Stimulated activated CD4-positive, alpha-beta T cell treated with anti-CD3 and anti-CD28 coated beads, Interleukin-4, amount 100 ng/mL, for 48 hours (primary cell): Measurements from ENCODE around the gene ZNF79.
"Not testable (repeated sequence)": the region's sequence is repeated elsewhere in the genome, so short reads cannot be mapped to it uniquely, and the experiment has no call there.

Experiments used
- DNase-seq, 2 donors: peaks; one replicate each; pipeline ENCODE4 v3.0.0-alpha.2; 2020; ENCODE audit warnings: low read depth in 2 of 2

Gene ZNF79

DNA sequence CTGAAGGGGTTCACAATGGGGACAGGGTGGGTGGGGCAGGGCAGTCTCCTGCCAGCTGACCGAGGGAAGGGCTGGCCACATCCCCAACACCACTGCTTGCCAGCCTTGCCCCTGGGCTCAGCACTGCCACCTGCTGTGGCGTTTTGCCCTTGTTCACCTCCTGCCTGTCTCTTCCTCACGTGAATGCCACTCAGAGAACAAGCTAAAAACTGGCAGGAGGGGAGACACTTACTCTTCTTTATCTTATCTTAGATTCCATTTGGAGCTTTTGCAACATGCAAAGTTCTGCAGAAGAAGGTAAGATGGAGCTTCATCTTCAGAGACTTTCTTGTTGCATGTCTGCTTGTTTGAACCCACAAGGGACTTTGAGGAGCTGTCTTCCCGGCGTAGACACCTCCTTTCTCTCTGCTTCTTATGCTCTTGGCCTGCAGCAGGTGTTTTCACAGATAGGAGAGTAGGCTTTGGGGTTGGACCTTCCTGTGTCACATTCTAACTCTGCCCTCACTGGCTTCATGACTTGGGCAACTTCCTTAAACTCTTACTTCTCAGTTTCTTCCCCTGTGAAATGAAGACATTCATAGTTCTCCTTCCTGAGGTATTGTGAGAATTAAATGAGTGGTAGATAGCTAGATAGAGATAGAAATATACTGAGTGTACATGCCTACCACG lies 31.3 kb downstream of the ZNF79 start:
- DNase-seq = no peak

DNA sequence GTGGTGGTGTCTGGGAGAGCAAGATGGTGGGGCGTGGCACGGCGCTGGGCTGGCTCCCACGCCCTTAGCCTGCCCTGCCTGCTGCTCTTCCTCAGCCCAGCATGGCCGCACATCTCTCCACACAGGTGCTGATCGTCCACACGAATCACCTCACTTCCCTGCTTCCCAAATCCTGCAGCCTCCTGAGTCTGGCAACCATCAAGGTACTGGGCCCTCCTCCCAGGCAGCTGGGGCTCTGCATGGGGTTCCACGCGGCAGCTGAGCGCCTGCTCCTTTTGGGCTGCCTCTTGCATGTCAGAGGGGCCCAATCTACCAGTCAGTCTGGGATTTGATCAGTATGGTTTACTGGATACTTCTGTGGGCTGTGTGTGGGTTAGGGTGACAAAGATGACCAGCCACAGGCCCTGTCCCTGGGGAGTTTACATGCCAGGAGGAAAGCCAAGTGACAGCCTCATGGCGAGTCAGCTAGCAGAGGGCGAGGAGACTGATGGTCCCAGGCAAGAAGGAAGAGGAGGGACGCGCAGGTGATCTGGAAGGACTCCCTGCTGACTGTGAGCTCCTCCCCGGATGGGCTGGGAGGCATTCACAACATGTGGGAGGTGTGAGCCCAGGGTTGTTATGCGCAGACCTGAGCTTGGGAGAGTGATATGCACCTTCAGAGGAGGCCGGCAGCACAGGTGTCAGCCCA lies 33.2 kb downstream of the ZNF79 start:
- DNase-seq = no peak

DNA sequence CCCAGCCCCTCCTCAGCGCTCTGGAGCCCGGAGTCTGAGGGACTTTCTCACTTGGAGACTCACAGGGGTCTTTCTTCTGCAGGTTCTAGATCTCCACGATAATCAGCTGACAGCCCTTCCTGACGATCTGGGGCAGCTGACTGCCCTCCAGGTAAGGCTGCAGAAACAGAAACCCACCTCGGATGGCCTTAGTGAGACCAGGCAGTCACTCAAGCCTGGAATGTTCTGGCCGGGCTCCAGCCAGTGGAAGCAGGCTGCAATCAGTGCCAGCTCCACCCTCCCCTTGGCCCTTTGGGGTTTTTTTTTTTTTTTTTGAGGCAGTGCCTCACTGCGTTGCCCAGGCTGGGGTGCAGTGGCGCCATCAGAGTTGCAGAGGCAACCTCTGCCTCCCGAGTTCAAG lies 34.7 kb downstream of the ZNF79 start:
- no peak for DNase-seq

DNA sequence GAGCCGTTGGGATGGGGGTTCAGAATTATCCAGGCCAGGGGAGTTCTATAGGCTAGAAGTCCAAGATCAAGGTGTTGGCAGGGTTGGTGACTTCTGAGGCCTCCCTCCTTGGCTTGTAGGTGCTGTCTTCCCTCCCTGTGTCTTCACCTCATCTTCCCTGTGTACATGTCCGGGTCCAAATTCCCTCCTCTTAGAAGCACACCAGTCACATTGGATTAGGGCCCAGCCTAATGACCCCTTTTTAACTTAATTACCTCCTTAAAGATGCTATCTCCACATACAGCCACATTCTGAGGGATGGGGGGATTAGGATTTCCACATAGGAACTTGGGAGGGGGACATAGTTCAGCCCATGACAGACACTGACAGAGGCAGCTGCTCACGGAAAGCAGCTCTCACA lies 39.2 kb downstream of the ZNF79 start:
- no peak for DNase-seq

DNA sequence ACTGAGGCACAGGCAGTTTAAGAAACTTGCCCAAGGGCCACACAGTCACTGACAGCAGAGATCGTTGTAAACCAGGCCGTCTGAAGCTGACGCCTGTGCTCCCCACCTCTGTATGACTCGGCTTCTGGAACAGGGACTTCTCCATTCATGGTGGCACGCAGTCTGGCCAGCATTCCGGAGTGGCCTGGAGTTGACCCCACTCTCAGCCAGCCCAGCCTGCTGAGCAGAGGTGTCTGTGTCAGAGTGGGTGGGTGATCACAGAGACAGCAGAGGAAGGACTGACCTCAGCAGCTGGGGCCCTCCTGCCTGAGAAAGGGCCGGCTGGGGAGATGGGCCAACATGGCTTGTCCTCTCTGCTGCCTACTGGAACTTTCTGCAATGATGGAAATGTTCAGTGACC lies 39.7 kb downstream of the ZNF79 start:
- no peak for DNase-seq

DNA sequence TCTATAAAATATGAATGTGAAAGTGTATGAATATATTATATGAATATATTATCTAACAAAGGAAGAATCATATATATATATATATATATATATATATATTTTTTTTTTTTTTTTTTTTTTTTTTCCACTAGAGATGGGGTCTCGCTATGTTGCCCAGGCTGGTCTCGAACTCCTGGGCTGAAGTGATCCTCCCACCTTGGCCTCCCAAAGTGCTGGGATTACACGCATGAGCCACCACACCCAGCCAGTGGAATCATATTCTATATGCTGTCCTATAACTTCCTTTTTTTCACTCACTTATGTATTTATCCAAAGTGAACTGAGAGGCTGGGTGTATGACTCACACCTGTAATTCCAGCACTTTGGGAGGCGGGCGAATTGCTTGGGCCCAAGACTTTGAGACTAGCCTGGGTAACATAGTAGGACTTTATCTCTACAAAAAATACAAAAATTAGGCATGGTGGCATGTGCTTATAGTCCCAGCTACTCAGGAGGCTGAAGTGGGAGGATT lies 42.3 kb downstream of the ZNF79 start:
- DNase-seq = not testable (repeated sequence)

DNA sequence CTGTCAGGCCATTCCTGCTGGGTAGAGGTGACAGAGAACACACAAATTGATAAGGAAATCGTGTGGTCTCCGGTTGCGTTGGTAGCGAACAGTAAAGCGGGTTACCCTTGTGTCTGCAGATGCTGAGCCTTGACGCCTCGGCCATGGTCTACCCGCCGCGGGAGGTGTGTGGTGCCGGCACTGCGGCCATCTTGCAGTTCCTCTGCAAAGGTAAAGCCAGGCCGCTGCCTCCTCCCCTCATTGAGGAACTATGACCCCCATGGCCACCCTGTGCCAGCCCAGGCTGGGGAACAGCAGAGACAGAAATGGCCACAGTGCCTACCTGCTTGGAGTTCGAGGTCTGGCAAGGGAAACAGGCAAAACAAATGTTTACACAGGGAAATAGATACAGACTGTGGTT lies 43.4 kb downstream of the ZNF79 start:
- no peak for DNase-seq

DNA sequence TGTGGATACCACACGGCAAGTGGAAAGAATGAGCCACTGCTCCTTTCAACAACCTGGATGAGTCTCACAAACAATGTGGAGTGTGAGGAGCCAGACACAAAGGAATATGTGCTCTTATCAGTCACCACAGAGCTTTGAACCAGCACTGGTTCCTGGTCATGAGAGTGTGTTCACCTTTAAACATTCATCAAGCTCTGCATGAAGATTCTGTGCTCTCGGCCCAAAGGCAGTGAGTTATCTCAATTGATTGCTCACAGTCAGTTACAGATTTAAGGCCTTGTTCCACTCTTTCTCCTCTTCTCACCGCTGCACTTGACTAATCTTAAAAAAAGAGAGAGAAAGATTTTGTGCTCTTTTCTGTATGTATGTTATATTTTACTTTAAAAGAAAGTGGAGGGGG lies 46.5 kb downstream of the ZNF79 start:
- DNase-seq = no peak

DNA sequence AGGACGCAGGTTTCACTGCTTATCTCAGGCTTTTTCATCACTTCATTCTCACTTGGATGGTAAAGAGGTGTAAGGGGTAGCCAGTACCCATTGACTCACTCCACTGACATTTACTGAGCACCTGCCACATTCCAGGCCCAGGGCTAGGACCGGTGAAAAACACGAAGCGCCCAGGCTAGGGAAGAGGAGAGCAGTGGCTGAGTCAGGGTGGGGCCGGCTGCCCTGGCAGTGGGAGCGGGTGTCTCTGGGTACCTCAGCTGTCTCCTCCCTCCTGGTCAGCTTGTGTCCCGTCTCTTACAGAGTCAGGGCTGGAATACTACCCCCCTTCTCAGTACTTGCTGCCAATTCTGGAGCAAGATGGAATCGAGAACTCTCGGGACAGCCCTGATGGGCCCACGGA lies 49.3 kb downstream of the ZNF79 start:
- DNase-seq = no peak

DNA sequence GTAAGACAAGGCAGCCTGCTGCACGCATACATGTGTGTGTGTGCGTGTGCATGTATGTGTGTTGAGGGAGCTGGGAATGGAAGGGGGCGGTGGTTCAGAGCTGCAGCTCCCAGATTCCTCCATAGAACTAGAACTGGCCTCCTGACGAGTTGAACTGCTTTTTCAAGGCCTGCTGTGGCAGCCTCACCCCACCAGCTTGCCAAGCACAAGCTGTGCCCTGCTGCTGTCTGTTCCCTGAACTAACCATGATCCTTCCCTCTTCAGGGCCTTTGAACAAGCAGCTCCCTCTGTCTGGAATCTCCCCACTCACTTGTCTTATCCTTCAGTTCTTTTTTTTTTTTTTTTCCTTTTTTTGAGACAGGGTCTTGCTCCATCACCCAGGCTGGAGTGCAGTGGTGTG lies 49.8 kb downstream of the ZNF79 start:
- no peak for DNase-seq

DNA sequence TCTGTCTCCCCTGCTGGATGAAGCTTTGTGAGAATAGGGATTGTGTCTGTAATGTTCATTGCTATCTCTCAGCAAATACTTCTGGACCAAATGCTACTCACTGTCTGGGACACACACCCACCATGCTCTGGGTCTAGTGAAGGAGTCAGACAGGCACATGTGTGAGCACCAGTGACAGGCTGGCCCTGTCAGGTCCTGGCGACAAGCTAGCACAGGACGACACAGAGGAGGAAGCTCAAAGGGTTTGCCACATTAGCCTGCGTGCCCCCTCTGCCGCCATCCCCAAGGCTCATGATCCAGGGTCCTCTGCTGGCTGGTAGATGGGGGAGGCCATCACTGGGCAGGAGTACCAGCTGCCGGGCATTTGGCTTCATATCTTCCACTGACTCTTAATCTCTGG lies 50.4 kb downstream of the ZNF79 start:
- DNase-seq = no peak

DNA sequence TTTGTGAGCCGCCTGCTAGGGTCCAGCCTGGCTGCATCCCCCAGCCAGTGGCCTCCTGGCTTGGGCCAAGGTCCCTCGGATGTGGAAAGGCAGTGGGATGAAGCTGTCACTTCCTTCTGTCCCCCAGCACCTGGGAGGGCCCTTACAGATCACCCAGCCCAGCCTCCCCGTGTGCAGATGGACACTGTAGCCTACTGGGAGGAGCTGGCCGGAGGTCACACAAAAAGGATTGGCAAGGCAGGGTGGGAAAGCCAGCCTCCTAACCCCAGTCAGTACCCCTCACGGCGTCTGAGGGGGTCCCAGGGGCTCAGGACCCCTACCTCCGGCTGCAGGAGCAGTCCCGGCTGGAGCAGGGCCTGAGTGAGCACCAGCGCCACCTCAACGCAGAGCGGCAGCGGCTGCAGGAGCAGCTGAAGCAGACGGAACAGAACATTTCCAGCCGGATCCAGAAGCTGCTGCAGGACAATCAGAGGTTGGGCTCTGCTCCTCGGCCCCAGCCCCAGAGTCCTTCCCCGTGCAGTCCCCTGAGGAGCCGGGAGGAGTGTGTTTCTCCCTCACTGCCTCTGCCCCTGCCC lies 55.4 kb downstream of the ZNF79 start:
- no peak for DNase-seq

DNA sequence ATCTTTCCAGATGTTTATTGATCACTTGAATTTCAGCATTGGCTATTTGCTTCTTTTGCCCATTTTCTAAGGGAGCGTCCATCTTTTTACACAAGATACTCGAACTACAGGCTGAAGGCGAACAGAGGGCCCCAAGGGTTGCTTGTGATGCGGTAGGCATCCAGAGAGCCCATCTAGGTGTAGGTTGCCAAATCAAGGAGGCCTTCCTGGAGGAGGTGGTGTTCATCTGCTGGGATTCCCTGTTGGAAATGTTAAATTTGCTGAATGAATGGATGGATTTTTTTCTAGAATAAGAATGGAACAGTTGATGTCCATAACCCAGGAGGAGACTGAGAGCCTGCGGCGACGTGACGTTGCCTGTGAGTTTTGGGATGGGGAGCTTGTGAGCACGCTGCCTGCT lies 58.5 kb downstream of the ZNF79 start:
- no peak for DNase-seq

DNA sequence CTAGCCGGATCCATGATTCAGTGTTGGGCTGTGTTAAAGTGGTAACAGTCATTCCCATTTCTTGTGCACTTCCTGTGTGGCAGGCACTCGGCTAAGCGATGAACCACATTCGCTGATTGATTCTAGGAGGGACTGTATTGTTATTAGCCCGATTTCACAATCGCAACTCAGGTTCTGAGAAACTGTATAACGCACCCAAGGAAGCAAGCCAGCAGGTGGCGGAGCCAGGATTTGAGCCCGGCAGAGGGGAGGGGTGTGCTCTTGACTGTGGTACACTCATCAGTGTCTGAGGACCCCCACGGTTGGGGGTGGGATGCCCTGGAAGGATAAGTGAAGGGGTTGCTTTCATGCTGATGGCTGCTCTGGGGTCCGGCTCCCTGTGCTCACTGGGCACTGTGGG lies 61.8 kb downstream of the ZNF79 start:
- DNase-seq = no peak

DNA sequence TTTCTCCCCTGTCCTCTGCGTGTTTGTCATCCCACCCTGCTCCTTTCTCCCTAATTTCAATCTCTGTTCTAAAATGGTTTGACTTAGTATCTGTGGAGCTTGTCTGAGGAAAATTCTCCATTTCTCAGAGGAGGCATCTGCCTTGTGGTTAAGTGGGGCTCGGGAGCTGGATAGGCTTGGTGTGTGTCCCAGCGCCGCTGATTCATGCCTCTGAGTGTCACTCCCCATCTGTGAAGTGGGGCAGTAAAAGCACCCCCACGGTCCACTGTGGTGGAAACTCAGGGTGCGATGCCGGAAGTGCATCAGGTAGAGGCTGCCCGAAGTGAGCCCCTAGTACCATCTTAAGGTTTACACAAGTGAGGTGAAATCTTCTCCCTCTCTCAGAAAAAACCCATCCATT lies 64.8 kb downstream of the ZNF79 start:
- no peak for DNase-seq

DNA sequence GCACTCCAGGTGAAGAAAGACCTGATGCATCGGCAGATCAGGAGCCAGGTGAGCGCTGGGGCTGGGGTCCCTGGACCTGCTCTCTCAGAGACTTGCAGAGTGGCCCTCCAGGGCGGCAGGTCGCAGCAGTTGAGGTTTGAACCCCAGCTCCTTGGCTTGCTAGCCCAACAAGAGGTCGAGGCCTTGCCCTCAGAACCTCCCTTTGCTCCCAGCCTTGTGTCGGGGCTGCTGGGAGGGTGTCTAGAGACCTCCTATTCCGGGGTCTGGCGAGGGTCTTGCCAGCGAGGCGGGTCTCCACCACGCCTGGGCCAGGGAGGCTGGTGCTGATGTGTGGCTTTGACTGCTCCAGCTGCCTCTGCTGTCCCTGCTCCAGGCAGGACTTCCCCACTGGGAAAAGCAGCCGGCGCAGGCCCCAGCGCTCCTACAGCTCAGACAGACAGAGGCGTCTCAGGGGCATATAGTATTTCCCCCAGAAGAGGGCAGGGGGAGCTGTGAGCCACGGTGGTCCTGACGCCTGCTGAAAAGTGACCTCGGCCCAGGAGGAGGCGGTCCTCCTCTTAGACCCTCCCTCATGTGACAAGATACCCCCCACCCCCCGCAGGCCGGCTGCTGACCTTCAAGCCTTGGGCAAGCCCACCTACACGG lies 65.4 kb downstream of the ZNF79 start:
- DNase-seq = no peak

DNA sequence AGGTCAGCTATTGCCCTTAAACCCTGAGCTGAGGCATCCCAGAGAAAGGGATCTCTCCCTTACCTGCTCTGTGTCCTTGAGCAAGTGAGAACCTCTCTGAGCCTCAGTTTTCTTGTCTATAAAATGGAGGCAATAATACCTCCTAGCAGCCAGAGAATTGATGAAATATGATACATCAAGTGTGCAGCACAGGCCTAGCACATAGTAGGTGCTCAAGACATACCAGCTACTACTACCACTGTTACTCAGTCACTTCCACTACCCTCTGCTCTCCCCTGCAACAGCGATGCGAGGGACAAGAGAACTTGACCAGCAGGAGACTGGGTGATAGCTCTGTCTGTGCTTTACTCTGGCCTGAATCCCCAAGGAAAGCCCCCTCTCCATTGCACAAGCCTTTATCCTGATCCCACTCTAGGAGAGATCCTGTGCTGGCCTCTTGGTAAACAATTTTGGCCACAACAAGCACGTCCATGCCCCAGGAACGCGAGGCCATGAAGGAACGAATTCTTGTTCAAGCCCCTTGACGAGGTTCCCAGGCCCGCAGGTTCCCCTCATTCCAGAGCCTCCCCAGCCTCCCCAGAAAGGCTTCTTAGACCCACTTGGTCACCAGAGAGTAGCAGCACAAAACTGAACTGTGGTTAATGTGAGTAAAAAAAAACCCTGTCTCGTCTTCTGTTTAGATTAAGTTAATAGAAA lies 66.5 kb downstream of the ZNF79 start:
- no peak for DNase-seq

DNA sequence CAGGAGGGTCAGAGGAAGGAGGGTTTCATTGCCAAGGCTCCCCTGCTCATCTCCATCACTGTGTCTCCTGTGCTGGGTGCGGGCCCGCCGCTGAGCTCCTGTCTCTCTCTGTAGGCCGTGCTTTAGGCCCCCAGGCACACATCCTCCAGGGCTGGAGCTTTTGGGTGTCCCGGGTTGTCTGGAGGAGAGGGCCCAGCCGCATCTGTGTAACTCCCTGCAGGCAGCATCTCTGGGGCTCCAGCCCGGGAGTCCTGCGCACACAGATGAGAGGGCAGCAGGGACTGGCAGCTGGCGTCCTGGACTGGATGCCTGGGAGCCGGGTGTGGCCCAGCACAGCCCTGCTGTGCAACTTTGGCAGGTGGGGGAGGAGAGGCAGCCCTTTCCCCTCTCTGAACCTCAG lies 67.3 kb downstream of the ZNF79 start:
- DNase-seq = no peak

DNA sequence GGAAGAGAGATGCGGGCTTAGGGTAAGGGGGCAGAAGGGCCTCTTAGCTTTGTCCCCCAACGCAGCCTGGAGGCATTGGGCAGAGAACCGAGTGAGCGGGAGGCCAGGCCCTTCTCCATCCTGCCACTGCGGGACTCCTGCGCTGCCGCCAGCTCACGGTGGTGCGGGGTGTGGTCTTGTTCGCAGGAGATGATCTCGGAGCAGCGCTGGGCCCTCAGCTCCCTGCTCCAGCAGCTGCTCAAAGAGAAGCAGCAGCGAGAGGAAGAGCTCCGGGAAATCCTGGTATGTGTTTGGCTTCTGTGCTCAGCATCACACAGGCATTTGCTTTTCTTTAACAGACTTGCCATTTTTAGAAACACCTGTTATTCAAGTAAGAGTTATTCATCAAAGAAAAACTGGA lies 68.4 kb downstream of the ZNF79 start:
- DNase-seq = no peak

DNA sequence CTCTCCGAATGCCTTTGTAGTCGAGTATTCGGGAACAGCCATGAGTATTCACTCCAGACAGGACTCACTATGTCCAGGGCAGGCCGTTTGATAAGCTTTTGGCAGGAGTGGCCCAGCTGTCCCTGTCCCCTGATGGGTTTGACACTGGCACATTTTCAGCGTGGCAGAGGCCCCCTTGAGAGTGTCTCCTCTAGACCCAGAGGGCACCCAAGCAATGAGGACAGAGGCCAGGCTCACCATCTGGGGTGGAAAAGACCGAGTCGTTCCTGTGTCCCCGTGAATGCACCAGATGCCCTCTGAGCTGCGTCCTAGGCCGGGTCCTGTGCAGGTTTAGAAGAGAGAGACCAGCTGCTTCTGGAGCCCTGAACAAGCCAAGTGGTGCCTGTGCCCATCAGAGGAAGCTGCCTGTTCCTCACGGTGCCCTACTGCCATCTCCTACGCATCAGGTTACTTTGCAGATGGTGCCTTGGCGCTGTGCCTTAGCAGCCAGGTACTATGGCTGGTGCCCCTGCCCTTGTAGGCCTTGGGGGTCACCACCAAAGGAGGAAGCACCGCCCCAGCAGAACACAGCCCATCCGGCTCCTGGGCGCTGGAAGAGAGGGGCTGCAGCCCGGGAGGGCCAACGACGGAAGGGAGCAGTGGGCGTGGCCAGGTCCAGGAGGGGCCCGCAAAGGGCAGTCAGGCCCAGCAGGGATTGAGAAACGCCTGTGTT lies 69.6 kb downstream of the ZNF79 start:
- DNase-seq = no peak

DNA sequence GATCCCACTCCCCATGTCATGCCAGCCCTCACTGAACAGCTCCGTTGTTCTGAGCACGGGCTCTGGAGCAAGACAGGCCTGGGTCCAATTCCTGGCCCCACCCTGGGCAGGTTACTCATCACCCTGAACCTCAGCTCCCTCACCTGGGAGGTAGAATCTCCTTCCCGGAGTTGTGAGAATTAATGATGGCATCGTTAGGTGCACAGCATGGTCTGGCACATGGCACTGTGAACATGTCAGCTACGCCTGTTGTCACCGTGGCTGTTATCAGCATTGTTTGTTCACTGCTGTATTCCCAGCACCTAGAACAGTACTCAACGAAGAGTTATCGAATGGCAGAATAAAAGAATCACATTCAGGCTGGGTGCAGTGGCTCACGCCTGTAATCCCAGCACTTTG lies 70.1 kb downstream of the ZNF79 start:
- no peak for DNase-seq
